RPMI7951 (cell line): ENCODE measurements around the gene JADE2. TPM values are rescaled to one million over a fixed set of nuclear protein-coding genes. Genes with fewer than 3 reads are reported as not detected.

Experiments
- DNase-seq: peaks from one replicate; pipeline ENCODE4 v3.0.0-alpha.2; 2012; ENCODE audit warnings: low read depth
- total RNA-seq: library from RNA; depleted of rRNA; stranded (reverse); fragments of >200 nt; shearing (Covaris generic); gene quantifications from 2 replicates; pipeline ENCODE4 v1.2.3, GENCODE V29; 2014

The JADE2 gene
- total RNA-seq, 1 experiment from 2014 or later, result 8.3 TPM

DNA sequence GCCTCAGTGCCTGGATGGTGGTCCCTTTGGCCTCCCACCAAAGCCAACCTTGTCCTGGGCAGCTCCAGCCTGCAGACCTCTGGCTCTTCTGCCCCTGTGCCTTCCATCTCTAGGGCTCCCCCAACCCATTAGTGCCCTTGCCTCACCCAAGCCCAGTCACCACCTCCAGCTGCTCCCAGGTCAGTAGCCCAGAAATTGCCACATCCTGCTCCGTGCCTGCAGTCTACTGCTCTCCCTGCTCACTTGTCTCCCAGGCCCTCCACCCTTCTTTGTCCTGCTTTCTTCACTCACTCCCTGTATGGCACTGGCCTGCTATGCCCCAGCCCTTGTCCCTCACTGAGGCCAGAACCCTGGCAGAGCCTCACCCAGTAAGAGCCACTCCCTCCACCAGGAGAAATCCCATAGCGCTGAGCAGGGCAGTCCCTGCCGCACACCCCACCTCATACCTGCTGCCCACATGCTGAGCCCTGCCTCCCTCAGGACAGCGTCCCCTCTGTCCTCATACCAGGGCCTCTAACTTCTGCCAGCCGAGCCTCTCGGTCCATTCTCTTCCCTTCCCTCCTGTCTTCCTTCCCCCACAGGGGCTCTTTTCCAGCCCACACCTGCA, 44.4 kb downstream of the JADE2 start:
- DNase-seq, result no peak

- no peak for DNase-seq
Observed at GRCh38 chr5:134570365-134570758, 44.9 kb downstream of the JADE2 start.

DNA sequence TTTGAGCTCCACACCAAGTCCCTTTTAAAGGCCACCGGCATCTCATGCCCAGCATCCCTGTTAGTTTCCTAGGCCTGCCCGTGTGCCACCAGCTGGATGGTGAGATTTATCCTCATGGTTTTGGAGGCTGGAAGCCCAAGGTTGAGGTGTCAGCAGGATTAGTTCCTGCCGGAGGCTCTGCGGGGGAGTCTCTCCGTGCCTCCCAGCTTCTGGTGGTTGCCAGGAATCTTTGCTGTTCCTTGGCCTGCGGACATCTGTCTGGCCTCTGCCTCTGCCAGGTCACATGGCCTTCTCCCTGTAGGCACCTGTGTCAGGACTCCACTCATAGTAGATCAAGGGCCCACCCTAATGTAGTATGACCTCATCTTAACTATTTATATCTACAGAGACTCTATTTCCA, 45.4 kb downstream of the JADE2 start:
- DNase-seq, result no peak

- no peak for DNase-seq
Observed at GRCh38 chr5:134571693-134572405, 46.4 kb downstream of the JADE2 start.

GRCh38 chr5:134572811-134573210, 47.3 kb downstream of the JADE2 start:
- DNase-seq, result no peak

DNA sequence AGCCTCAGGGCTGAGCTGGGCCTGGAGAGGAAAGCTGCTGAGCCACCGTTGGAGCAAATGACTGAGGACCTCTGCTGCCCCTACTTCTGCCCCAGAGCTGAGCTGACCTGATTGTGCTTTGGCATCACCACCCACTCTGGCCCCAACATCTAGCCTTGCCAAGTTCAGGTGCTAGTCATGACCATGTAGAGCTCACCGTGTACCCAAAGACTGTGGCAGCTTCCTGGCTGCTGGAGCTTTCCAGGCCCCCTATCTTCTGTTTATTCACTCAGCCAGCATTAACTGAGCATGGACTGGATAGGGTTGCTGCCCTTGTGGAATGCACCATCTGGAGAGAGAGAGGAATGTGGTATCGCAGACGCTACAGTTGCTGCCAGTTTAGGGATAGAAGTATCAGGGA, 49.1 kb downstream of the JADE2 start:
- DNase-seq, result no peak

- DNase-seq, result no peak
Observed at GRCh38 chr5:134575316-134575715, 49.8 kb downstream of the JADE2 start.

- no peak for DNase-seq
Observed at GRCh38 chr5:134576386-134577021, 51.0 kb downstream of the JADE2 start.

GRCh38 chr5:134577022-134577795, 51.7 kb downstream of the JADE2 start:
- DNase-seq, result peak; percentile 81

DNA sequence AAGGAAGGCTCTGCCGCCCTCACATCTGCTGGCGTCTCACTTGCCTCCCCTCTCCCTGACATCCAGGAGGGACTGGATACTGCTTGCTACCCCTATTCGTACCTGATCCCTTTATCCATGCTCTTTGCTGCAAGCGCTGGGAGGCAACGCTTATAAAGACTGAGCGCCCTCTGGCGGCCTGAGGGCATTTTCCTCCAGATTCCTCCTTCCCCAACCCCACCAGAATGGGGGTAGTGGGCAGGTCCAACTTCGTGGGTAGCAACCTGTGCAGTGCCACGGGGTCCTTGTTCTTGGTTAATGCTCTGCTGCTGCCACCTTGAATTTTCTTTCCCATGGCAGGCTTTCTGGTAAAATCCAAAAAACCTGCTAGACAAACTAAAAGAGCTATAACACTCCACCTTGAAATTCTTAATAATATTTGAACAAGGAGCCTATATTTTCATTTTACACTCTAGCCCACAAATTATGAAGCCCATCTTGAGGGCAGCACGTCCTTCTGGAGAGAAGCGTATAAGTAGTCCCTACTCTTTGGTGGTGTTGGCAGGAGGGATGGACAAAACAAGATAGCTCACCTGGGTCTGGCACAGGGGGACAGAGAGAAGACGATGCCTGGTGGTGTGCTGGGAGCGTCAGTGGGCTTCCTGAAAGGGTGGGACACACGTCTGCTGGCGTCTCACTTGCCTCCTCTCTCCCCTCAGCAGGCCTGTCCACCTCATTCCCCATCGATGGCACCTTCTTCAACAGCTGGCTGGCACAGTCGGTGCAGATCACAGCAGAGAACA, 52.5 kb downstream of the JADE2 start:
- DNase-seq, result peak; percentile 69

DNA sequence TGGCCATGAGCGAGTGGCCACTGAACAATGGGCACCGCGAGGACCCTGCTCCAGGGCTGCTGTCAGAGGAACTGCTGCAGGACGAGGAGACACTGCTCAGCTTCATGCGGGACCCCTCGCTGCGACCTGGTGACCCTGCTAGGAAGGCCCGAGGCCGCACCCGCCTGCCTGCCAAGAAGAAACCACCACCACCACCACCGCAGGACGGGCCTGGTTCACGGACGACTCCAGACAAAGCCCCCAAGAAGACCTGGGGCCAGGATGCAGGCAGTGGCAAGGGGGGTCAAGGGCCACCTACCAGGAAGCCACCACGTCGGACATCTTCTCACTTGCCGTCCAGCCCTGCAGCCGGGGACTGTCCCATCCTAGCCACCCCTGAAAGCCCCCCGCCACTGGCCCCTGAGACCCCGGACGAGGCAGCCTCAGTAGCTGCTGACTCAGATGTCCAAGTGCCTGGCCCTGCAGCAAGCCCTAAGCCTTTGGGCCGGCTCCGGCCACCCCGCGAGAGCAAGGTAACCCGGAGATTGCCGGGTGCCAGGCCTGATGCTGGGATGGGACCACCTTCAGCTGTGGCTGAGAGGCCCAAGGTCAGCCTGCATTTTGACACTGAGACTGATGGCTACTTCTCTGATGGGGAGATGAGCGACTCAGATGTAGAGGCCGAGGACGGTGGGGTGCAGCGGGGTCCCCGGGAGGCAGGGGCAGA, 53.3 kb downstream of the JADE2 start:
- no peak for DNase-seq

DNA sequence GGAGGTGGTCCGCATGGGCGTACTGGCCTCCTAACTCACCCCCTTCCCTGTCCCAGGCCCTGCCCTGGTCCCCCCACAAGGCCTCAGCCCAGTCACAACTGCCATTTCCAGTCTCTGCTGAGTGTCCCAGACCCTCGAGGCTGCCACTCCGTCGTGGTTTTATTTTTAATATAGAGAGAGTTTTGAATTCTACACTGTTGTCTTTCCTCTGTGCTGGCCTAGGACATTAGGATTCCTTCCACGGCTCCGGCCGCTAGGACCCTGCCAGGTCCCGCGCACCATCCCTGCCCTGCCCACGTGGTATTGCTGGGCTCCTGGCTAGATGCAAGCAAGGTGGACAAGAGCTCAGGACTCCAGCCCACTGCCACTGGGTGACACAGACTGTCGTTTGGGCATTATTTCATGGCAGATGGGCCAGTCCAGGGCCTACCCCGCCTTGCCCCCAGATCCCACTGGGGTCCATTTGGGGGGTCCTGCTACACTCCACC, 53.9 kb downstream of the JADE2 start:
- DNase-seq, result no peak

GRCh38 chr5:134580001-134580460, 54.6 kb downstream of the JADE2 start:
- no peak for DNase-seq

DNA sequence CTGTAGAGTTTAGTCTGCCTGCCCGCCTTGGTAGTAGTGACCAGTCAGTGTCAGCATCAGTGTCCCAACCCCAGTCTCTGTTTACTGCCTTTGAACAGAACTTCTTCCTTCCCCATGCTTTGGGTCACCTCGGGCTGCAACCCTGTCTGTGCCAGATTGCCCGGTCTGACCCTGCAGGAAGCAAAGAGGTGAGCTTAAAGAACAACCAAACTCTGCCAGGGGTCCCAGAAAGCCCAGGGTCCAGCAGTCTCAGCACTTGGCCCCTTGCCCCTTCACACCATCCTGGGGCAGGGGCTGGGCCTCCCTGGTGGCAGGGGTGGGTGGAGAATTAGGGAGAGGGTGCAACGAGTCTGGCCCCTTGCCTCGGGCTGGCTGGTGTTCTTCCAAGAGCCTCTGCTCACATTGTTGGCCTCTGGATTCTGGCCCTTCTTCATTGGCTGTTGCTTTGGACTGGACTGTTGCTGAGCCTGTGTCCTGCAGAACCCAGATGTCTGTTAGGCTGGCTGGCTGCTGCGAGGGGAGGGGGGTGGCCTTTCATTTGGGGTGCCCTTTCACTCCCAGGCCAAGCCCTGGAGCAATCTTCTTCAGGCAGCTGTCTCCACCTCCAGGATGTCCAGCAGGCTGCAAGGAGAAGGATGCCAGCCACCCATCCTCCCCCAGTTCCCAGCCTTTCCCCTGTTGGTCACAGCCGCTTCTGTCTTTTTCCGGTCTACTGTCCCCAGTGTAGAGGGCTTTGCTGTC, 55.9 kb downstream of the JADE2 start:
- peak; percentile 17 for DNase-seq

DNA sequence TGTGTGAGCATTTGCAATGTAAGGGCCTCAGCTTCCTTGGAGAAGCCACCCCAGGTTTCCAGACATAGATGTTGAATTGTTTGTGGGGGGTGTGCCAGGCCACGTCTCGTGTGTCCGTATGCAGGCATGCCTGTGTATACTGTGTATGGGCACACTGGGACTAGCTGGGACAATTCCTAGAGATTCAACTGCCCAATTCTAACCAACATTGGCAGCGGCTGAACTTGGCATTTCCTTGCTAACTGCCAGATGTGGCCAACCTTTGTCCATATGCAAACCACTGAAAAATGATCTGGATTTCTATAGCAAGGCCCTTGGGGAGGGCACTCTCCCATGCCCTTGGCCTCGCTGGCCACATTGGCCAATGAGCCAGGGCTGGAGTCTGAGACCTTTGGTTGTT, 56.8 kb downstream of the JADE2 start:
- DNase-seq, result no peak

- DNase-seq, result no peak
Observed at GRCh38 chr5:134582941-134583340, 57.5 kb downstream of the JADE2 start.

DNA sequence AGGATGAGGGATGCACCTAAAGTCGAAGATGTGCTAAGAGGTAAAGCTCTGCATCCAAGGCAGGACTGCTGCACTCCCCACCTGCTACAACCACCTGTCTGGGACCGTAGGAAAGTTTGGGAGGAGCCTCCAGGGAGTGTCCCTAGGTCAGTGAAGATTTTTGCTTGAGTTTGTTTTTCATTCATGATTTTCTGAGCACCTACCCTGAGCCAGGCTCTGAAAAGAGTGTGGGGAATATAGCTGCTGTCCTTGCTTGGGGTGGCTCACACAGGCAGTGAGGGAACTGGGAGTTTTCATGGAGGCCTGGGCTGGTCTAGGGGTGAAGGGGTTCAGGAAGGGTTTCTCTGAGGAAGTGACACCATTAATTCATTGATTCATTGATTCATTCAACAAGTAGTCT, 58.3 kb downstream of the JADE2 start:
- no peak for DNase-seq

GRCh38 chr5:134584662-134585061, 59.2 kb downstream of the JADE2 start:
- no peak for DNase-seq

- DNase-seq, result no peak
Observed at GRCh38 chr5:134585966-134586365, 60.5 kb downstream of the JADE2 start.
